ENCODE data around the gene ZFPM1.

The ZFPM1 gene

GRCh38 chr16:88566158-88566557 is 113.1 kb downstream of the ZFPM1 start:
- H3K4me3 ChIP-seq (ENCODE audit: insufficient read depth, low read depth, low read length): no peak overlapping the region
- peaks cover 7% of the 10 kb centered on the region for H3K27me3 ChIP-seq (ENCODE audit: control insufficient read depth, insufficient read depth, low read length, poor library complexity, severe bottlenecking)
- peaks cover 6% of the 10 kb centered on the region for H3K4me1 ChIP-seq (ENCODE audit: control insufficient read depth, insufficient read depth, low read length)
- no peaks in the 10 kb centered on the region for H3K9me3 ChIP-seq (ENCODE audit: control insufficient read depth, low read length)
- WGBS, 2 experiments: 72 to 79% methylated on average over 6 of the region's 6 CpGs
- H3K27ac ChIP-seq (ENCODE audit: insufficient read depth, low read depth, low read length, poor library complexity, severe bottlenecking): no peak overlapping the region
- H3K36me3 ChIP-seq (ENCODE audit: control insufficient read depth, insufficient read depth, low read length): no peaks in the 10 kb centered on the region

- Histone ChIP-seq H3K9me3 (ENCODE audit: control insufficient read depth, low read length) (no peaks in the 10 kb centered on the region), H3K36me3 (ENCODE audit: control insufficient read depth, insufficient read depth, low read length) (no peaks in the 10 kb centered on the region), H3K4me3 (ENCODE audit: insufficient read depth, low read depth, low read length) (peak overlapping the region; percentile 84), H3K27ac (ENCODE audit: insufficient read depth, low read depth, low read length, poor library complexity, severe bottlenecking) (no peak overlapping the region), H3K4me1 (ENCODE audit: control insufficient read depth, insufficient read depth, low read length) (peaks cover 10% of the 10 kb centered on the region), H3K27me3 (ENCODE audit: control insufficient read depth, insufficient read depth, low read length, poor library complexity, severe bottlenecking) (no peaks in the 10 kb centered on the region)
- 89% methylated on average over 18 of the region's 18 CpGs for WGBS, 2 experiments
Observed at GRCh38 chr16:88568710-88569613, 115.9 kb downstream of the ZFPM1 start.

GRCh38 chr16:88569614-88569984 is 116.5 kb downstream of the ZFPM1 start:
- H3K27me3 ChIP-seq (ENCODE audit: control insufficient read depth, insufficient read depth, low read length, poor library complexity, severe bottlenecking): no peaks in the 10 kb centered on the region
- 4 to 5% methylated on average over 28 of the region's 28 CpGs for WGBS, 2 experiments
- H3K9me3 ChIP-seq (ENCODE audit: control insufficient read depth, low read length): no peaks in the 10 kb centered on the region
- peak overlapping the region; percentile 84 for H3K4me3 ChIP-seq (ENCODE audit: insufficient read depth, low read depth, low read length)
- peaks cover 10% of the 10 kb centered on the region for H3K4me1 ChIP-seq (ENCODE audit: control insufficient read depth, insufficient read depth, low read length)
- no peaks in the 10 kb centered on the region for H3K36me3 ChIP-seq (ENCODE audit: control insufficient read depth, insufficient read depth, low read length)
- no peak overlapping the region for H3K27ac ChIP-seq (ENCODE audit: insufficient read depth, low read depth, low read length, poor library complexity, severe bottlenecking)

GRCh38 chr16:88569985-88570690 is 117.1 kb downstream of the ZFPM1 start, which contains the start of gene ZC3H18:
Gene ZC3H18, plus strand, starts transcription at chr16:88570403. Its CDS starts 6,721 bp downstream, at chr16:88577124.
- WGBS, 2 experiments: 0% methylated on average over 90 of the region's 90 CpGs
- H3K36me3 ChIP-seq (ENCODE audit: control insufficient read depth, insufficient read depth, low read length): no peaks in the 10 kb centered on the region
- H3K9me3 ChIP-seq (ENCODE audit: control insufficient read depth, low read length): no peaks in the 10 kb centered on the region
- H3K4me3 ChIP-seq (ENCODE audit: insufficient read depth, low read depth, low read length): peak within 1 kb of the TSS; percentile 84
- H3K27me3 ChIP-seq (ENCODE audit: control insufficient read depth, insufficient read depth, low read length, poor library complexity, severe bottlenecking): no peaks in the 10 kb centered on the region
- peak within 1 kb of the TSS; percentile 69 for H3K27ac ChIP-seq (ENCODE audit: insufficient read depth, low read depth, low read length, poor library complexity, severe bottlenecking)
- H3K4me1 ChIP-seq (ENCODE audit: control insufficient read depth, insufficient read depth, low read length): peaks cover 10% of the 10 kb centered on the region

- no peak overlapping the region for H3K27ac ChIP-seq (ENCODE audit: insufficient read depth, low read depth, low read length, poor library complexity, severe bottlenecking)
- H3K4me3 ChIP-seq (ENCODE audit: insufficient read depth, low read depth, low read length): peak overlapping the region; percentile 84
- H3K4me1 ChIP-seq (ENCODE audit: control insufficient read depth, insufficient read depth, low read length): peaks cover 10% of the 10 kb centered on the region
- no peaks in the 10 kb centered on the region for H3K27me3 ChIP-seq (ENCODE audit: control insufficient read depth, insufficient read depth, low read length, poor library complexity, severe bottlenecking)
- WGBS, 2 experiments: 1% methylated on average over 35 of the region's 35 CpGs
- no peaks in the 10 kb centered on the region for H3K9me3 ChIP-seq (ENCODE audit: control insufficient read depth, low read length)
- H3K36me3 ChIP-seq (ENCODE audit: control insufficient read depth, insufficient read depth, low read length): peaks cover 5% of the 10 kb centered on the region
Observed at GRCh38 chr16:88570691-88571092, 117.6 kb downstream of the ZFPM1 start.

GRCh38 chr16:88575251-88575650 is 122.2 kb downstream of the ZFPM1 start:
- no peaks in the 10 kb centered on the region for H3K27me3 ChIP-seq (ENCODE audit: control insufficient read depth, insufficient read depth, low read length, poor library complexity, severe bottlenecking)
- peaks cover 10% of the 10 kb centered on the region for H3K4me1 ChIP-seq (ENCODE audit: control insufficient read depth, insufficient read depth, low read length)
- no peaks in the 10 kb centered on the region for H3K9me3 ChIP-seq (ENCODE audit: control insufficient read depth, low read length)
- no peak overlapping the region for H3K4me3 ChIP-seq (ENCODE audit: insufficient read depth, low read depth, low read length)
- 96 to 99% methylated on average over 11 of the region's 11 CpGs for WGBS, 2 experiments
- H3K27ac ChIP-seq (ENCODE audit: insufficient read depth, low read depth, low read length, poor library complexity, severe bottlenecking): no peak overlapping the region
- H3K36me3 ChIP-seq (ENCODE audit: control insufficient read depth, insufficient read depth, low read length): peaks cover 23% of the 10 kb centered on the region

GRCh38 chr16:88576307-88576706 is 123.2 kb downstream of the ZFPM1 start:
- 94 to 97% methylated on average over 13 of the region's 13 CpGs for WGBS, 2 experiments
- H3K4me3 ChIP-seq (ENCODE audit: insufficient read depth, low read depth, low read length): no peak overlapping the region
- peaks cover 6% of the 10 kb centered on the region for H3K4me1 ChIP-seq (ENCODE audit: control insufficient read depth, insufficient read depth, low read length)
- H3K27ac ChIP-seq (ENCODE audit: insufficient read depth, low read depth, low read length, poor library complexity, severe bottlenecking): no peak overlapping the region
- no peaks in the 10 kb centered on the region for H3K9me3 ChIP-seq (ENCODE audit: control insufficient read depth, low read length)
- no peaks in the 10 kb centered on the region for H3K27me3 ChIP-seq (ENCODE audit: control insufficient read depth, insufficient read depth, low read length, poor library complexity, severe bottlenecking)
- H3K36me3 ChIP-seq (ENCODE audit: control insufficient read depth, insufficient read depth, low read length): peaks cover 28% of the 10 kb centered on the region

- Histone ChIP-seq H3K36me3 (ENCODE audit: control insufficient read depth, insufficient read depth, low read length) (peaks cover 33% of the 10 kb centered on the region), H3K27ac (ENCODE audit: insufficient read depth, low read depth, low read length, poor library complexity, severe bottlenecking) (no peak overlapping the region), H3K27me3 (ENCODE audit: control insufficient read depth, insufficient read depth, low read length, poor library complexity, severe bottlenecking) (no peaks in the 10 kb centered on the region), H3K4me1 (ENCODE audit: control insufficient read depth, insufficient read depth, low read length) (no peaks in the 10 kb centered on the region), H3K4me3 (ENCODE audit: insufficient read depth, low read depth, low read length) (no peak overlapping the region), H3K9me3 (ENCODE audit: control insufficient read depth, low read length) (no peaks in the 10 kb centered on the region)
- 95 to 97% methylated on average over 20 of the region's 20 CpGs for whole genome bisulfite sequencing, 2 experiments
Observed at GRCh38 chr16:88577166-88577565, 124.1 kb downstream of the ZFPM1 start.

- H3K27me3 ChIP-seq (ENCODE audit: control insufficient read depth, insufficient read depth, low read length, poor library complexity, severe bottlenecking): no peaks in the 10 kb centered on the region
- H3K4me3 ChIP-seq (ENCODE audit: insufficient read depth, low read depth, low read length): no peak overlapping the region
- 95 to 96% methylated on average over 26 of the region's 26 CpGs for WGBS, 2 experiments
- peaks cover 33% of the 10 kb centered on the region for H3K36me3 ChIP-seq (ENCODE audit: control insufficient read depth, insufficient read depth, low read length)
- H3K27ac ChIP-seq (ENCODE audit: insufficient read depth, low read depth, low read length, poor library complexity, severe bottlenecking): no peak overlapping the region
- H3K9me3 ChIP-seq (ENCODE audit: control insufficient read depth, low read length): no peaks in the 10 kb centered on the region
- H3K4me1 ChIP-seq (ENCODE audit: control insufficient read depth, insufficient read depth, low read length): no peaks in the 10 kb centered on the region
Observed at GRCh38 chr16:88578446-88579313, 125.6 kb downstream of the ZFPM1 start.
